OCI-LY1 (cell line): ENCODE data around the gene PLA2G12B.

Experiments used
- CTCF ChIP-seq: fragments of 200-600 bp; sonication (generic), shearing (Covaris generic); IDR thresholded peaks from 2 replicates; pipeline ENCODE4 v1.5.1; 2017; ENCODE audit warnings: mild to moderate bottlenecking, antibody characterized with exemption, low read length, moderate library complexity, mixed read lengths
- EZH2 ChIP-seq: fragments of 200-600 bp; sonication (generic), shearing (Covaris generic); IDR thresholded peaks from 2 replicates; pipeline ENCODE4 v1.8.0; 2017; ENCODE audit warnings: borderline replicate concordance, mixed run types, mild to moderate bottlenecking, antibody characterized with exemption, low read length, moderate library complexity, mixed read lengths

- TF ChIP-seq CTCF (no peak), EZH2 (no peak)
These were observed 48.2 kb downstream of the PLA2G12B start for GRCh38 chr10:72906446-72906845.
